ENCODE data around the gene VAMP2. TPM values are rescaled to one million over a fixed set of nuclear protein-coding genes. Genes with fewer than 3 reads are reported as not detected.
A peak's percentile ranks its signal among the peaks of the same experiment; 100 is the strongest.

The VAMP2 gene
- total RNA-seq, 1 donor from 2014 or later: 117 TPM

- peaks cover 12% of the 10 kb centered on the region for H3K27me3 Mint-ChIP-seq (ENCODE audit: unreplicated experiment)
- no peak overlapping the region for H3K4me3 Mint-ChIP-seq (ENCODE audit: unreplicated experiment)
- TF ChIP-seq, protein P1, sequence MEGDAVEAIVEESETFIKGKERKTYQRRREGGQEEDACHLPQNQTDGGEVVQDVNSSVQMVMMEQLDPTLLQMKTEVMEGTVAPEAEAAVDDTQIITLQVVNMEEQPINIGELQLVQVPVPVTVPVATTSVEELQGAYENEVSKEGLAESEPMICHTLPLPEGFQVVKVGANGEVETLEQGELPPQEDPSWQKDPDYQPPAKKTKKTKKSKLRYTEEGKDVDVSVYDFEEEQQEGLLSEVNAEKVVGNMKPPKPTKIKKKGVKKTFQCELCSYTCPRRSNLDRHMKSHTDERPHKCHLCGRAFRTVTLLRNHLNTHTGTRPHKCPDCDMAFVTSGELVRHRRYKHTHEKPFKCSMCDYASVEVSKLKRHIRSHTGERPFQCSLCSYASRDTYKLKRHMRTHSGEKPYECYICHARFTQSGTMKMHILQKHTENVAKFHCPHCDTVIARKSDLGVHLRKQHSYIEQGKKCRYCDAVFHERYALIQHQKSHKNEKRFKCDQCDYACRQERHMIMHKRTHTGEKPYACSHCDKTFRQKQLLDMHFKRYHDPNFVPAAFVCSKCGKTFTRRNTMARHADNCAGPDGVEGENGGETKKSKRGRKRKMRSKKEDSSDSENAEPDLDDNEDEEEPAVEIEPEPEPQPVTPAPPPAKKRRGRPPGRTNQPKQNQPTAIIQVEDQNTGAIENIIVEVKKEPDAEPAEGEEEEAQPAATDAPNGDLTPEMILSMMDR (IDR thresholded peaks at IDR 0.05; ENCODE audit: partially characterized antibody, unreplicated experiment): no peak
- H3K9me3 Mint-ChIP-seq (ENCODE audit: unreplicated experiment): peaks cover 17% of the 10 kb centered on the region
- peaks cover 20% of the 10 kb centered on the region for H3K4me1 Mint-ChIP-seq (ENCODE audit: low read depth, unreplicated experiment)
- peak; percentile 41 for DNase-seq
- H3K36me3 Mint-ChIP-seq (ENCODE audit: unreplicated experiment): no peaks in the 10 kb centered on the region
- peak overlapping the region; percentile 99 for H3K27ac Mint-ChIP-seq (ENCODE audit: unreplicated experiment)
These were observed 9.7 kb downstream of the VAMP2 start for GRCh38 chr17:8153031-8153451.

DNA sequence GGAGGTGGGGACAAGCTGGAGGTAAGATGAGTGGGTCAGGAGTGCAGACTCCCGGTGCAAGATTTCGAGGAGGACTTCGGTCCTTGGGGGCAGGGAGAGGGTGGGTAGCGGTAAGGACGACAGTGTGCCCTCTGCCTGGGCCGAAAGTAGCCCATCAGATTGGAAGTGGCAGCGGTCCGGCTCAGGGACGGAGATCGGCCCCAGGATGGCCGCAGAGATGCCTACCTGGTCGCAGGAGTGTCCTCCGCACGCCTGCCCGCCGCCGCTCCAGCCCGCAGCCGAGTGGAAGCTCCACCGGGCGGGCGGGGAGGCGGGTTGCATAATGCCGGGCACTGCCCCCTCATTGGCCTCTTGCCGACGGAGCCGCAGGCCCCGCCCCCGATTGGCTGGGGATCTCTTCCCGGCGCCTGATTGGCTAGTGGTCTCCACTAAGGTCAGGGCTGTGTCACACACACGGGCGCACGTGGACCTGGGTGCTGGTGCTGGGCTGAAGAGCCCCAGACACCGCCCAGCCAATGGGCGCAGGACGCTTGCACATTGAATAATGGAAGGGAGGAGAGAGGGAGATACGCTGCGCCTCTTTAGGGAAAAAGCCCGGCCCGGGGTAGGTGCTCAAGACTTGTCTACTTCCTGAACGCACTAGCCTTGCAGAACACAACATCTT, 10.5 kb downstream of the VAMP2 start, which contains the start of gene PER1:
Gene PER1, minus strand, starts transcription at position 293 of the 664 bp plus-strand sequence. CDS start 1,698 bp downstream, outside the sequence.
- H3K4me3 Mint-ChIP-seq (ENCODE audit: unreplicated experiment): no peak within 1 kb of the TSS
- peak within 1 kb of the TSS; percentile 99 for H3K27ac Mint-ChIP-seq (ENCODE audit: unreplicated experiment)
- TF ChIP-seq, protein P1 (IDR thresholded peaks at IDR 0.05; ENCODE audit: partially characterized antibody, unreplicated experiment): no peak
- DNase-seq: peak; percentile 98
- H3K9me3 Mint-ChIP-seq (ENCODE audit: unreplicated experiment): peaks cover 17% of the 10 kb centered on the region
- H3K4me1 Mint-ChIP-seq (ENCODE audit: low read depth, unreplicated experiment): peaks cover 20% of the 10 kb centered on the region
- H3K36me3 Mint-ChIP-seq (ENCODE audit: unreplicated experiment): no peaks in the 10 kb centered on the region
- peaks cover 12% of the 10 kb centered on the region for H3K27me3 Mint-ChIP-seq (ENCODE audit: unreplicated experiment)

GRCh38 chr17:8151641-8152111, 11.1 kb downstream of the VAMP2 start:
- TF ChIP-seq, protein P1 (IDR thresholded peaks at IDR 0.05; ENCODE audit: partially characterized antibody, unreplicated experiment): no peak
- Mint-ChIP-seq H3K9me3 (ENCODE audit: unreplicated experiment) (peaks cover 17% of the 10 kb centered on the region), H3K4me1 (ENCODE audit: low read depth, unreplicated experiment) (peaks cover 20% of the 10 kb centered on the region), H3K27ac (ENCODE audit: unreplicated experiment) (peak overlapping the region; percentile 73), H3K4me3 (ENCODE audit: unreplicated experiment) (no peak overlapping the region), H3K36me3 (ENCODE audit: unreplicated experiment) (no peaks in the 10 kb centered on the region), H3K27me3 (ENCODE audit: unreplicated experiment) (peaks cover 13% of the 10 kb centered on the region)
- peak; percentile 51 for DNase-seq

- no peak overlapping the region for H3K4me3 Mint-ChIP-seq (ENCODE audit: unreplicated experiment)
- H3K36me3 Mint-ChIP-seq (ENCODE audit: unreplicated experiment): no peaks in the 10 kb centered on the region
- H3K9me3 Mint-ChIP-seq (ENCODE audit: unreplicated experiment): peaks cover 21% of the 10 kb centered on the region
- H3K4me1 Mint-ChIP-seq (ENCODE audit: low read depth, unreplicated experiment): peaks cover 20% of the 10 kb centered on the region
- peaks cover 14% of the 10 kb centered on the region for H3K27me3 Mint-ChIP-seq (ENCODE audit: unreplicated experiment)
- H3K27ac Mint-ChIP-seq (ENCODE audit: unreplicated experiment): peak overlapping the region; percentile 73
- peak; percentile 82 for DNase-seq
- TF ChIP-seq, protein P1 (IDR thresholded peaks at IDR 0.05; ENCODE audit: partially characterized antibody, unreplicated experiment): no peak
These were observed 11.6 kb downstream of the VAMP2 start for GRCh38 chr17:8151120-8151640.
